GM15510 (cell line): ENCODE data around the gene TENM4.

ENCODE experiments used
- POLR2A ChIP-seq: IDR thresholded peaks from 3 replicates; pipeline ENCODE4 v1.6.1; 2011; ENCODE audit warnings: borderline replicate concordance; ENCODE audit not compliant: insufficient read length; ENCODE audit errors: extremely low read depth

TENM4 gene

GRCh38 chr11:79227767-79228755, 212.8 kb downstream of the TENM4 start:
- TF ChIP-seq POLR2A: no peak

- TF ChIP-seq POLR2A: no peak
These were observed 213.5 kb downstream of the TENM4 start for GRCh38 chr11:79227308-79227707.

- TF ChIP-seq POLR2A: no peak
These were observed 214.7 kb downstream of the TENM4 start for GRCh38 chr11:79226126-79226525.

- TF ChIP-seq POLR2A: no peak
These were observed 219.2 kb downstream of the TENM4 start for GRCh38 chr11:79221444-79222130.

- no peak for TF ChIP-seq POLR2A
These were observed 220.7 kb downstream of the TENM4 start for GRCh38 chr11:79220171-79220570.

DNA sequence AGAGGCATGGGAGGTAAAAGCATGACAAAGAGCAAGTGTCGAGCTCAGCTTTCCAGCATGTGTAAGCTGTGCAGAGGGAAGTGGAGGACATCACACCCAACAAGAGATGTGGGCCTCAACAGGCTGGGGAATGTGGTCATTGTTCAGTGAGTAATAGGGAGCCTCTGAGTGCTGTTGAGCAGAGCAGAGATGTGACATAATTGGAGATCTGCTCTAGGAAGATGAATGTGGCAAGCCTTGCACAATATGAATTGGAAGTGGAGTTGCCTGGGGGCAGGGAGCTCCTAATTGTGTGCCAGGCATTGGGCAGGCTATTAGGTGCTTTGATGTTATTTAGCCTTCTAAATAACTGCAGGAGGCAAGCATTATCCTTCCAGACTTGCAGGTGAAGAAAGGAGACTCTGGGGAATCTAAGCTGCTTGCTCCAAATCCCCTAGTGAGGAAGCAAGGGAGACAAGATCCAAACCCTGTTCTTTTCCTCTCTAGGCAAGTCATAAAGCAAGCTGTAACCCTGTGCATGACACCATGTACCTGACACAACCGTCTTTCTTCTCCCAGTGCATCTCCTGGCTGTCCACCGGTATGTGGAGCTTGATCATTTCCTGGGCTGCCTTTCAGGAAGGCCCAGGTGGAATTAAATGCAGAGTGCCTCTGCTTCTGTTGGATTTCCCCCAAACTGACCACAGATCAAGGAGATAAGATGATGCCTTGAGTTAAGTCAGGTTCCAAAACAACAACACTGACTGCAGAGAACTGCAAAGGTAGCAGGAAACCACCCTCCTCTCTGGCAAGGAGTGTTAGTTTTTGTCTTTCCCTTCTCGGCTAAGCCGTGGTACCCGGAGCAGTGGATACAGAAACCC, 221.4 kb downstream of the TENM4 start:
- no peak for TF ChIP-seq POLR2A

- no peak for TF ChIP-seq POLR2A
These were observed 228.1 kb downstream of the TENM4 start for GRCh38 chr11:79212741-79213190.

GRCh38 chr11:79209540-79210266, 231.1 kb downstream of the TENM4 start:
- TF ChIP-seq POLR2A: no peak

- no peak for TF ChIP-seq POLR2A
These were observed 232.7 kb downstream of the TENM4 start for GRCh38 chr11:79208126-79208525.

GRCh38 chr11:79206951-79207350, 233.9 kb downstream of the TENM4 start:
- TF ChIP-seq POLR2A: no peak

GRCh38 chr11:79205786-79206185, 235.0 kb downstream of the TENM4 start:
- no peak for TF ChIP-seq POLR2A

- no peak for TF ChIP-seq POLR2A
These were observed 239.0 kb downstream of the TENM4 start for GRCh38 chr11:79201677-79202347.

DNA sequence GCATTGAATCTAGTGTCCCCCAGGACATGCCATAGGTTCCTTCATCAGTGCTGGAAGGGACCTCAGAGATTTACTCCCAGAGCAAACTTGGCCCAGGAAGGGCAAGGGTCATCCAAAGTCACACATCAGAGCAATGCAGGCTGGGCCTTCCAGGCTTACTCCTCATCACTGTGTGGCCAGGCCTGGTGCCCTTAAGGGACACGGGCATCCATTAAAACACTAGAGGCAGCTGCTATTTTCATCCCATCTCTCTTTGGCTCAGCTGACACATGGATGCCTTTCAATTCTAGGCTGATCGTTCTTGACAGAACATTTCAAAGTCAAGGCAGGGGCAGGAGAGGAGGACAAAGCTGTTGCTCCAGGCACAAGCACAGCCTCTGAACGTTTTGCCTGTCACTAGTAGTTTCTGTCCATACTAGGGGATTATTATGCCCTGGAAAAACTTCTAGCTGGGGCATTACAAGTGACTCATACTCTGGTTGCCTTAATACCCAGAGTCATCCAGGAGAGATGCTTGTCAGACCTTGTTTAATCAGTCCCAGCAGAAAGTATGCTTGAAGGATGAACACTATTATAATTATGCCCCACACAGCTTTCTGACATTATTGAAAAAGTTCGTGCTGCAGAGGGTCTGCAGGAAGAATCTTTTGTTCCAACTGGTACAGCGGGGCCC, 240.3 kb downstream of the TENM4 start:
- TF ChIP-seq POLR2A: no peak
